B cell (primary cell): ENCODE data around the gene CPE. TPM values are rescaled to one million over a fixed set of nuclear protein-coding genes. Genes with fewer than 3 reads are reported as not detected.

Source experiments
- ATAC-seq: fragments of 200-7000 bp; cut with Tn5 transposase; one replicate; pipeline ENCODE4 v1.10.0; 2021; ENCODE audit warnings: low read depth, mild to moderate bottlenecking, moderate number of reproducible peaks, moderate library complexity
- CTCF ChIA-PET: fragments of 350-600 bp; sonication (Branson Sonifier 250); formaldehyde crosslinking; loops from one replicate; lab custom pipeline; 2021; ENCODE audit warnings: antibody characterized with exemption, inconsistent platforms; lab: Charles Lee
- POLR2A ChIA-PET: fragments of 350-600 bp; sonication (Branson Sonifier 250); formaldehyde crosslinking; loops from one replicate; lab custom pipeline; 2021; ENCODE audit warnings: antibody characterized with exemption; lab: Charles Lee
- DNase-seq: peaks from one replicate; pipeline ENCODE4 v3.0.0; 2013
- H2AFZ ChIP-seq: 2 replicates; pipeline ENCODE4 v1.6.1; 2012; ENCODE audit warnings: mild to moderate bottlenecking, low read depth, low read length; ENCODE audit not compliant: insufficient read depth, poor library complexity, severe bottlenecking
- H3K27ac ChIP-seq, 2 donors: 1 replicate in 1 of 2; 2 replicates in 1 of 2; pipeline ENCODE4 v1.5.1; 2012 to 2013; ENCODE audit warnings: low read length in 2 of 2, mild to moderate bottlenecking in 2 of 2, moderate library complexity in 1 of 2
- H3K27me3 ChIP-seq, 4 experiments: fragments of 200-600 bp in 1 of 4; sonication (generic) in 1 of 4; replicated peaks in 1 of 4; 1 replicate in 2 of 4; 2 replicates in 2 of 4; pipeline versions ENCODE4 v1.6.1 to v1.7.0; 2013 to 2016; ENCODE audit warnings: low read length in 3 of 4, mild to moderate bottlenecking in 2 of 4, mixed read lengths in 1 of 4, moderate library complexity in 1 of 4; ENCODE audit not compliant: insufficient read depth in 4 of 4, control insufficient read depth in 3 of 4; ENCODE audit errors: control extremely low read depth in 1 of 4
- H3K36me3 ChIP-seq, 2 experiments: replicated peaks in 1 of 2; 1 replicate in 1 of 2; 2 replicates in 1 of 2; pipeline versions ENCODE4 v1.6.1 to v1.7.1; 2013; ENCODE audit warnings: low read length in 1 of 2; ENCODE audit not compliant: insufficient read depth in 2 of 2, control insufficient read depth in 1 of 2; ENCODE audit errors: control extremely low read depth in 1 of 2, extremely low read depth in 1 of 2
- H3K4me1 ChIP-seq, 2 donors: fragments of 200-600 bp in 1 of 2; sonication (generic) in 1 of 2; 1 replicate in 1 of 2; 2 replicates in 1 of 2; pipeline versions ENCODE4 v1.5.1 to v1.6.1; 2013 to 2017; ENCODE audit warnings: low read length in 2 of 2; ENCODE audit not compliant: control insufficient read depth in 2 of 2, insufficient read depth in 2 of 2
- H3K4me2 ChIP-seq: replicated peaks from 2 replicates; pipeline ENCODE3; 2012; ENCODE audit warnings: mild to moderate bottlenecking, low read depth, low read length; ENCODE audit not compliant: poor library complexity, severe bottlenecking
- H3K4me3 ChIP-seq, 5 experiments: fragments of 200-600 bp in 1 of 5; sonication (generic) in 1 of 5; 1 replicate in 3 of 5; 2 replicates in 2 of 5; pipeline versions ENCODE4 v1.5.1 to v1.7.0; 2011 to 2016; ENCODE audit warnings: low read length in 4 of 5, mild to moderate bottlenecking in 4 of 5, low read depth in 2 of 5, control low read depth in 1 of 5, moderate library complexity in 1 of 5; ENCODE audit not compliant: insufficient read depth in 1 of 5; ENCODE audit errors: control extremely low read depth in 1 of 5, extremely low read depth in 1 of 5
- H3K79me2 ChIP-seq: fragments of 200-600 bp; sonication (generic); one replicate; pipeline ENCODE4 v1.6.0; 2016; ENCODE audit warnings: low read length; ENCODE audit not compliant: control insufficient read depth, insufficient read depth
- H3K9ac ChIP-seq: fragments of 200-600 bp; sonication (generic); 2 replicates; pipeline ENCODE4 v1.6.1; 2017; ENCODE audit warnings: mild to moderate bottlenecking, low read length, moderate library complexity
- H3K9me3 ChIP-seq, 3 donors: one replicate each; pipeline versions ENCODE4 v1.6.1 to v1.7.1; 2013; ENCODE audit warnings: low read length in 2 of 3; ENCODE audit not compliant: control insufficient read depth in 2 of 3, insufficient read depth in 1 of 3; ENCODE audit errors: control extremely low read depth in 1 of 3
- H4K20me1 ChIP-seq: 2 replicates; pipeline ENCODE4 v1.6.0; 2012; ENCODE audit warnings: mild to moderate bottlenecking, low read length; ENCODE audit not compliant: insufficient read depth, control insufficient read depth, poor library complexity, severe bottlenecking
- H3K27ac Mint-ChIP-seq: one replicate; pipeline ENCODE4 v1.8.0; 2021; ENCODE audit warnings: mixed read lengths
- H3K27me3 Mint-ChIP-seq: one replicate; pipeline ENCODE4 v1.8.0; 2021; ENCODE audit warnings: mixed read lengths
- H3K4me1 Mint-ChIP-seq: one replicate; pipeline ENCODE4 v1.8.0; 2021; ENCODE audit warnings: mixed read lengths
- H3K4me3 Mint-ChIP-seq: one replicate; pipeline ENCODE4 v1.8.0; 2021; ENCODE audit warnings: mixed read lengths
- H3K9me3 Mint-ChIP-seq: one replicate; pipeline ENCODE4 v1.8.0; 2022; ENCODE audit warnings: mixed read lengths; ENCODE audit not compliant: insufficient read depth
- CTCF ChIP-seq: fragments of 200-600 bp; IDR thresholded peaks from one replicate; pipeline ENCODE4 v1.8.0; 2022; ENCODE audit warnings: antibody characterized with exemption, mild to moderate bottlenecking
- EZH2 ChIP-seq: IDR thresholded peaks from 2 replicates; pipeline ENCODE4 v1.6.1; 2012; ENCODE audit warnings: borderline replicate concordance, low read depth, mild to moderate bottlenecking, moderate library complexity, low read length; ENCODE audit not compliant: insufficient read depth, poor library complexity, severe bottlenecking
- WGBS: methylation state at CpG from one replicate; pipeline ENCODE4 v1.1.5; 2013; ENCODE audit warnings: missing lambda C conversion rate; ENCODE audit not compliant: insufficient coverage; 5-methylcytosine and 5-hydroxymethylcytosine counted together
- intact Hi-C: fragments of 100-400 bp; cut with micrococcal nuclease; formaldehyde crosslinking; loops from one replicate; pipeline ENCODE4 v1.10.0; 2022
- polyA plus RNA-seq: library from polyadenylated mRNA; depleted of rRNA; stranded (reverse); fragments of >200 nt; gene quantifications from 2 replicates; pipeline ENCODE4 v1.2.3, GENCODE V29; 2012
- total RNA-seq, 2 donors: library from RNA; stranded (reverse); fragments of 120-200 nt in 1 of 2; gene quantifications; 1 replicate in 1 of 2; 2 replicates in 1 of 2; pipeline versions ENCODE4 v1.2.3 to v1.2.4, GENCODE V29; 2013 to 2022

The CPE gene
- total and polyA plus RNA-seq, 2 donors (not counting 1 experiment from before 2014, with no cell fraction given): not detected

GRCh38 chr4:165458471-165458870 lies 79.7 kb downstream of the CPE start:
- peaks cover 0 to 3% (median 0%) of the 10 kb centered on the region in 4 experiments for H3K27me3 ChIP-seq
- DNase-seq (no peak), ATAC-seq (no peak)
- no peaks in the 10 kb centered on the region for H3K36me3 ChIP-seq
- no peaks in the 10 kb centered on the region for H3K4me1 Mint-ChIP-seq
- H3K4me1 ChIP-seq: no peaks in the 10 kb centered on the region
- no peaks in the 10 kb centered on the region for H3K9me3 ChIP-seq
- H2AFZ ChIP-seq: no peak overlapping the region
- H3K4me3 Mint-ChIP-seq: no peak overlapping the region
- no peak overlapping the region for H3K27ac Mint-ChIP-seq
- H3K4me2 ChIP-seq: no peak overlapping the region
- no peak overlapping the region for H3K27ac ChIP-seq
- no peaks in the 10 kb centered on the region for H3K79me2 ChIP-seq
- H3K9ac ChIP-seq: no peak overlapping the region
- H4K20me1 ChIP-seq: no peaks in the 10 kb centered on the region
- intact Hi-C loops: no loop called here
- H3K4me3 ChIP-seq: no peak overlapping the region
- ChIA-PET CTCF (interaction anchor here (0.8 to 1.7 kb wide), 3 partner anchors 326 to 327 kb away, joined by 3 to 5 read pairs (median 4); no protein-coding TSS in a partner anchor), POLR2A (no interaction called here)
- H3K27me3 Mint-ChIP-seq: peaks cover 17% of the 10 kb centered on the region
- TF ChIP-seq EZH2 (no peak), CTCF (no peak)
- H3K9me3 Mint-ChIP-seq: no peaks in the 10 kb centered on the region

GRCh38 chr4:165461159-165461821 lies 82.5 kb downstream of the CPE start:
- Histone ChIP-seq H2AFZ (no peak overlapping the region), H3K79me2 (no peaks in the 10 kb centered on the region), H3K27ac (no peak overlapping the region), H3K36me3 (no peaks in the 10 kb centered on the region), H3K27me3 (peaks cover 0 to 3% (median 0%) of the 10 kb centered on the region in 4 experiments), H3K4me1 (no peaks in the 10 kb centered on the region), H3K4me3 (no peak overlapping the region), H3K9ac (no peak overlapping the region), H3K9me3 (no peaks in the 10 kb centered on the region), H4K20me1 (no peaks in the 10 kb centered on the region), H3K4me2 (no peak overlapping the region)
- TF ChIP-seq EZH2: no peak
- TF ChIP-seq CTCF: no peak
- Mint-ChIP-seq H3K27me3 (peaks cover 17% of the 10 kb centered on the region), H3K4me1 (no peaks in the 10 kb centered on the region), H3K9me3 (no peaks in the 10 kb centered on the region), H3K4me3 (no peak overlapping the region), H3K27ac (no peak overlapping the region)
- CTCF ChIA-PET: interaction anchor here (0.7 to 3.4 kb wide), 5 partner anchors 12 to 332 kb away, joined by 3 to 38 read pairs (median 3); no protein-coding TSS in a partner anchor
- 76% methylated on average over 6 of the region's 8 CpGs for WGBS
- POLR2A ChIA-PET: no interaction called here
- no peak for ATAC-seq
- intact Hi-C loops: loop anchor here (5.0 kb wide), 1 partner anchor 349 kb away; the partner anchor contains the start of gene TMEM192
- DNase-seq: no peak
